ENCODE data around the gene TP53I13.

The TP53I13 gene

DNA sequence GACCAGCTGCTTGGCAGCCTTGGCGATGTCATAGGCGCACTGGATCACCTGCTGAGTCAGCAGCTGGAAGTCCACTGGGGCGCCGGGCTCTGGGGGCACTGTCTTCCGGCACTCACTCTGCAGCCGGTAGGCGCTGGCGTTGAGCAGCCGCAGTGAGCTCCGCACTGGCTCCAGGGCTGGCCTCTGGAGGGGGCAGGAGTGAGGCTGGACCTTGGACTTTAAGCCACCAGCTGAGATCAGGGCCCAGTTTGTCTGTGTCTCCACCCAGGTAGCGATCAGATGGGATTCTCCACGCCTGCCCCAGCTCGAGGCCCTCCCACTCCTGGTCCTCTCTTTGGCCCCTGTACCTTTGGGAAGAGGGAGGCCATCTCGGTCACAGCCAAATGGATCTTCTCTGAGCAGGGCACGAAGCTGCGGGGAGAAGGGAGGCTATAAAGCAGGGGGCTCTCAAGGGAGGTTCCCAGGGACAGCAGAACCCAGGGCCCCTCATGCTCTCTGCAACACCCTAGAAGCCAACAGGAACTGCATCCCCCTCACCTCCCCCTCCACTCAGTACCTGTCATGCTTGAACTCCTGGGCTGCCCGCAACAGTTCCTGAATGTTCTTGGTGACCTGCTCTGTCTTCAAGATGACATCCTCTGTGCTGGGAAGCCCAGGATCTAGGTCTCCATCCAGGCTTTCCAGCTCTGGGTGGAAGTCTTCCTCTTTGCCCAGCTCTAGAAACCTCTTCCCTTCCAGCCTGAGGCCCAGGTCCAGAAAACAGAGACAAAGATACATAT lies 6.4 kb downstream of the TP53I13 start:
- no peak for DNase-seq (ENCODE audit: low read depth in 1 of 2, low spot score in 1 of 2)
- TF ChIP-seq SPI1 (IDR thresholded peaks at IDR 0.05; ENCODE audit: borderline replicate concordance, low read depth) (no peak), GABPA (IDR thresholded peaks at IDR 0.05; ENCODE audit: low read depth) (no peak), POLR2AphosphoS5 (IDR thresholded peaks at IDR 0.05; ENCODE audit: low read depth) (no peak)
- TF ChIP-seq, protein P1, sequence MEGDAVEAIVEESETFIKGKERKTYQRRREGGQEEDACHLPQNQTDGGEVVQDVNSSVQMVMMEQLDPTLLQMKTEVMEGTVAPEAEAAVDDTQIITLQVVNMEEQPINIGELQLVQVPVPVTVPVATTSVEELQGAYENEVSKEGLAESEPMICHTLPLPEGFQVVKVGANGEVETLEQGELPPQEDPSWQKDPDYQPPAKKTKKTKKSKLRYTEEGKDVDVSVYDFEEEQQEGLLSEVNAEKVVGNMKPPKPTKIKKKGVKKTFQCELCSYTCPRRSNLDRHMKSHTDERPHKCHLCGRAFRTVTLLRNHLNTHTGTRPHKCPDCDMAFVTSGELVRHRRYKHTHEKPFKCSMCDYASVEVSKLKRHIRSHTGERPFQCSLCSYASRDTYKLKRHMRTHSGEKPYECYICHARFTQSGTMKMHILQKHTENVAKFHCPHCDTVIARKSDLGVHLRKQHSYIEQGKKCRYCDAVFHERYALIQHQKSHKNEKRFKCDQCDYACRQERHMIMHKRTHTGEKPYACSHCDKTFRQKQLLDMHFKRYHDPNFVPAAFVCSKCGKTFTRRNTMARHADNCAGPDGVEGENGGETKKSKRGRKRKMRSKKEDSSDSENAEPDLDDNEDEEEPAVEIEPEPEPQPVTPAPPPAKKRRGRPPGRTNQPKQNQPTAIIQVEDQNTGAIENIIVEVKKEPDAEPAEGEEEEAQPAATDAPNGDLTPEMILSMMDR (IDR thresholded peaks at IDR 0.05; ENCODE audit: insufficient read depth, low read length): no peak
- TF ChIP-seq, protein P2, sequence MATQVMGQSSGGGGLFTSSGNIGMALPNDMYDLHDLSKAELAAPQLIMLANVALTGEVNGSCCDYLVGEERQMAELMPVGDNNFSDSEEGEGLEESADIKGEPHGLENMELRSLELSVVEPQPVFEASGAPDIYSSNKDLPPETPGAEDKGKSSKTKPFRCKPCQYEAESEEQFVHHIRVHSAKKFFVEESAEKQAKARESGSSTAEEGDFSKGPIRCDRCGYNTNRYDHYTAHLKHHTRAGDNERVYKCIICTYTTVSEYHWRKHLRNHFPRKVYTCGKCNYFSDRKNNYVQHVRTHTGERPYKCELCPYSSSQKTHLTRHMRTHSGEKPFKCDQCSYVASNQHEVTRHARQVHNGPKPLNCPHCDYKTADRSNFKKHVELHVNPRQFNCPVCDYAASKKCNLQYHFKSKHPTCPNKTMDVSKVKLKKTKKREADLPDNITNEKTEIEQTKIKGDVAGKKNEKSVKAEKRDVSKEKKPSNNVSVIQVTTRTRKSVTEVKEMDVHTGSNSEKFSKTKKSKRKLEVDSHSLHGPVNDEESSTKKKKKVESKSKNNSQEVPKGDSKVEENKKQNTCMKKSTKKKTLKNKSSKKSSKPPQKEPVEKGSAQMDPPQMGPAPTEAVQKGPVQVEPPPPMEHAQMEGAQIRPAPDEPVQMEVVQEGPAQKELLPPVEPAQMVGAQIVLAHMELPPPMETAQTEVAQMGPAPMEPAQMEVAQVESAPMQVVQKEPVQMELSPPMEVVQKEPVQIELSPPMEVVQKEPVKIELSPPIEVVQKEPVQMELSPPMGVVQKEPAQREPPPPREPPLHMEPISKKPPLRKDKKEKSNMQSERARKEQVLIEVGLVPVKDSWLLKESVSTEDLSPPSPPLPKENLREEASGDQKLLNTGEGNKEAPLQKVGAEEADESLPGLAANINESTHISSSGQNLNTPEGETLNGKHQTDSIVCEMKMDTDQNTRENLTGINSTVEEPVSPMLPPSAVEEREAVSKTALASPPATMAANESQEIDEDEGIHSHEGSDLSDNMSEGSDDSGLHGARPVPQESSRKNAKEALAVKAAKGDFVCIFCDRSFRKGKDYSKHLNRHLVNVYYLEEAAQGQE (IDR thresholded peaks at IDR 0.05; ENCODE audit: insufficient replicate concordance, low read depth): no peak
- Histone ChIP-seq H3K27ac (replicated peaks) (no peak overlapping the region), H3K4me3 (replicated peaks; ENCODE audit: insufficient read depth, low read length) (no peak overlapping the region), H3K27me3 (ENCODE audit: insufficient read depth, poor library complexity, severe bottlenecking) (no peaks in the 10 kb centered on the region)

DNA sequence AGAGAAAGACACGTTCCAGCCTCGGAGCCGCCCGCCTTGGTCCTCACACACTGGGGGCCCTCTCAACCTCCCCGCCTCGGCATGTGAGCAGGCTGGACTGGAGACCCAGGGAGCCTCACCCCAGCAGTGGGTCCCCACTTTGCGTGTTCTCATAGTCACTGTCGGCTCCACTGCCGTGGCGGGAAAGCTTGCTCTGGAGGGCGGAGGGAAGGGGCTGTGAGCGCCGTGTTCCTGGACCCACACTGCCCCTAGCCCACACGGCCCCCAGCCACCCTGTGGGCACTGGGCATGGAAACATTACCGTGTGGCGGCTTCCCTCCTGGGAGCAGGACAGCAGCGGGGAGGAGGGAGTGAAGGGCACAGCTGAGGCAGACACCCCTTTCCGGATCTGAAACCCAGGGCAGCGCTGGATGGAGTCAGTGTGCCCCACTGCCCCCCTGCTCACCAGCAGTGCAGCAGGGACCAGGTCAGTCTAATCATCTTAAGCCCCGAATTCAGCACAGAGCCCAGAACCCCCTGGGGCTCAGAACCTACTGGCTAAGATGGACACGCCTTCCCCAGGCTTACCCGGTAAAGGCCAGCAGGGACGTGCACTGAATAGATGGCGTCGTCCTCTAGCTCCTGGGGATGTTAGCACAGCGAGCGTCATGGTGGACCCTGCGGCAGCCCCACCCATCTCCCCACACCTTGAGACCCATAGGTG lies 7.2 kb downstream of the TP53I13 start:
- Histone ChIP-seq H3K4me3 (replicated peaks; ENCODE audit: insufficient read depth, low read length) (no peak overlapping the region), H3K27me3 (ENCODE audit: insufficient read depth, poor library complexity, severe bottlenecking) (no peaks in the 10 kb centered on the region), H3K27ac (replicated peaks) (no peak overlapping the region)
- DNase-seq (ENCODE audit: low read depth in 1 of 2, low spot score in 1 of 2): no peak
- TF ChIP-seq POLR2AphosphoS5 (IDR thresholded peaks at IDR 0.05; ENCODE audit: low read depth) (no peak), SPI1 (IDR thresholded peaks at IDR 0.05; ENCODE audit: borderline replicate concordance, low read depth) (no peak), GABPA (IDR thresholded peaks at IDR 0.05; ENCODE audit: low read depth) (no peak)
- TF ChIP-seq, protein P2 (IDR thresholded peaks at IDR 0.05; ENCODE audit: insufficient replicate concordance, low read depth): no peak
- TF ChIP-seq, protein P1 (IDR thresholded peaks at IDR 0.05; ENCODE audit: insufficient read depth, low read length): no peak

DNA sequence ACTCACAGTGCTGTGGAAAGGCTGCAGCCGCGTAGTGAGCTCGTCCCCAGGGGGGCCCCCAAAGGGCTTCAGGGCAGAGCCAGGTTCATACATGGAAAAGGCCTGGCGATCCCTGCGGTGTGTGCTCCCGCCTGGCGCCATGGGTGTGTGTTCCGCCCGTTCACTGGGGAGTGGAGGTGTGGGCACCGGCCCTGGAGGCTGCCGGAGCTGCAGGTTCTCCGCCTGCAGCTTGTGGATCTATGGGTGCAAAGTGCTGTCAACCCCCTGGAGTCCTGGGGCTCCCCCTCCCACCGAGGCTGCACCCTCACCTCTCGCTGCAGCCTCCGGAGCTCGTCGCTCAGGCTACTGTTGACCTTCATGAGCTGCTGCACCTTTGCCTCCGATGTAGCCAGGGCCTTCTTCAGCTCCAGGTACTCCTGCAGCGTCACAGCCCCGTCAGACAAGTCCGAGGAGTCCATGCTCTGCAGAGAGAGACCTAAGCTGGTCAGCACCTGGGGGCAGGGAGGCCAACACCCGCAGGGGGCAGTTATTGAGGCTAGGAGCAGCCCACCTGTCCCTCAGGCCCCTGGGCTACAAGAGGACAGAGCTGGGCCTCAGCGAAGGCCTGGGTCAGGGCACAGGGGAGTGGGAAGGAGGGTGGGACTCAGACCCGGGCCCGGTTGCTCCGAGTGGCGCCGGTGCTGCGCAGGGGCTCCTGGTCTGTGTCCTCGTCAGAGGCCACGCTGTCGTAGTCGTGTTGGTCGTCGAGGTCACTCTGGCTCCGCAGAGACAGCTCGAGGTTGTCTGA lies 7.9 kb downstream of the TP53I13 start:
- H3K27me3 ChIP-seq (ENCODE audit: insufficient read depth, poor library complexity, severe bottlenecking): no peaks in the 10 kb centered on the region
- no peak overlapping the region for H3K4me3 ChIP-seq (replicated peaks; ENCODE audit: insufficient read depth, low read length)
- H3K27ac ChIP-seq (replicated peaks): no peak overlapping the region
- TF ChIP-seq, protein P2 (IDR thresholded peaks at IDR 0.05; ENCODE audit: insufficient replicate concordance, low read depth): no peak
- TF ChIP-seq, protein P1 (IDR thresholded peaks at IDR 0.05; ENCODE audit: insufficient read depth, low read length): no peak
- TF ChIP-seq POLR2AphosphoS5 (IDR thresholded peaks at IDR 0.05; ENCODE audit: low read depth) (no peak), GABPA (IDR thresholded peaks at IDR 0.05; ENCODE audit: low read depth) (no peak), SPI1 (IDR thresholded peaks at IDR 0.05; ENCODE audit: borderline replicate concordance, low read depth) (no peak)
- no peak for DNase-seq (ENCODE audit: low read depth in 1 of 2, low spot score in 1 of 2)

Data from HL-60 (cell line).